GM12878 (cell line): ENCODE results near the gene DUSP8. TPM values are rescaled to one million over a fixed set of nuclear protein-coding genes. Genes with fewer than 3 reads are reported as not detected.

ENCODE experiments used
- BACH1 ChIP-seq: fragments of 450-650 bp; IDR thresholded peaks from 2 replicates; pipeline ENCODE4 v1.6.1; 2017; ENCODE audit warnings: mild to moderate bottlenecking, borderline replicate concordance
- BCL11A ChIP-seq: IDR thresholded peaks from 2 replicates; pipeline ENCODE4 v1.6.1; 2011; ENCODE audit warnings: low read depth, low read length
- BHLHE40 ChIP-seq, 2 experiments: fragments of 450-650 bp in 1 of 2; IDR thresholded peaks; 2 replicates each; pipeline ENCODE4 v1.6.1; 2011 to 2017; ENCODE audit warnings: low read depth in 2 of 2, borderline replicate concordance in 1 of 2, improper control_type of control experiment in 1 of 2, low read length in 1 of 2, mild to moderate bottlenecking in 1 of 2
- CBX3 ChIP-seq: fragments of 200-600 bp; sonication (generic); IDR thresholded peaks from 2 replicates; pipeline ENCODE4 v1.6.1; 2016; ENCODE audit warnings: low read depth, borderline replicate concordance
- CEBPB ChIP-seq, 2 experiments: fragments of 150-350 bp in 1 of 2; IDR thresholded peaks; 2 replicates each; pipeline ENCODE4 v1.6.1; 2012 to 2014; ENCODE audit warnings: low read depth in 2 of 2, low read length in 2 of 2, borderline replicate concordance in 1 of 2, inconsistent platforms in 1 of 2
- DPF2 ChIP-seq: fragments of 450-650 bp; IDR thresholded peaks from 2 replicates; pipeline ENCODE4 v1.6.1; 2017; ENCODE audit warnings: mild to moderate bottlenecking
- KAT2A ChIP-seq: conservative IDR thresholded peaks from 2 replicates; pipeline ENCODE4 v1.6.1; 2011; ENCODE audit warnings: low read depth, low read length; ENCODE audit not compliant: control insufficient read depth
- KDM1A ChIP-seq: fragments of 200-600 bp; sonication (generic); IDR thresholded peaks from 2 replicates; pipeline ENCODE4 v1.6.1; 2016; ENCODE audit warnings: borderline replicate concordance
- PAX8 ChIP-seq: fragments of 450-650 bp; IDR thresholded peaks from 2 replicates; pipeline ENCODE4 v1.6.1; 2017; ENCODE audit warnings: mild to moderate bottlenecking, moderate library complexity
- RFX5 ChIP-seq: IDR thresholded peaks from 2 replicates; pipeline ENCODE4 v1.6.1; 2011; ENCODE audit warnings: low read depth, low read length, improper control_type of control experiment
- RUNX3 ChIP-seq: IDR thresholded peaks from 2 replicates; pipeline ENCODE4 v1.6.1; 2012; ENCODE audit warnings: low read length, inconsistent platforms
- polyA plus RNA-seq, 11 experiments: library from polyadenylated mRNA; depleted of rRNA in 4 of 11; unstranded in 6 of 11; stranded (reverse) in 5 of 11; fragments of >200 nt; fragmentation: Nextera tagmentation in 4 of 11; fragmentation: Illumina TruSeq in 1 of 11; extraction: Ambion mirVana in 4 of 11; extraction: Trizol in 1 of 11; gene quantifications; 1 replicate in 1 of 11; 2 replicates in 10 of 11; pipeline versions ENCODE4 v1.2.1 to v1.2.3, GENCODE V29; 2011 to 2016; ENCODE audit warnings: inconsistent platforms in 2 of 11, missing spikeins in 2 of 11, low read depth in 1 of 11
- total RNA-seq, 4 experiments: library from RNA; depleted of rRNA in 3 of 4; stranded (reverse); fragments of >200 nt in 3 of 4; fragmentation: Illumina TruSeq in 1 of 4; extraction: Trizol in 1 of 4; gene quantifications; 2 replicates each; pipeline versions ENCODE4 v1.2.1 to v1.2.3, GENCODE V29; 2013 to 2021
- TF ChIP-seq, protein P1 (sequence below): IDR thresholded peaks from 2 replicates; pipeline ENCODE4 v1.6.1; 2012; ENCODE audit warnings: mild to moderate bottlenecking, low read depth, low read length
- TF ChIP-seq, protein P2 (sequence below): IDR thresholded peaks from 2 replicates; pipeline ENCODE4 v1.6.1; 2012; ENCODE audit warnings: low read depth, low read length, improper control_type of control experiment
- TF ChIP-seq, protein P3 (sequence below): fragments of 450-650 bp; IDR thresholded peaks from 2 replicates; pipeline ENCODE4 v1.6.1; 2017; ENCODE audit warnings: antibody characterized with exemption, mild to moderate bottlenecking, moderate library complexity
- TF ChIP-seq, protein P4 (sequence below): IDR thresholded peaks from 2 replicates; pipeline ENCODE4 v1.6.1; 2011; ENCODE audit warnings: borderline replicate concordance, low read depth, mild to moderate bottlenecking, moderate library complexity, low read length; ENCODE audit not compliant: insufficient read depth, poor library complexity, severe bottlenecking

The DUSP8 gene
- total and polyA plus RNA-seq, 10 of the 15 experiments (the other 5 are each of a cell fraction or from before 2014, with no cell fraction given): 0.04 to 1.7 (median 0.26) TPM; not detected in 6

DNA sequence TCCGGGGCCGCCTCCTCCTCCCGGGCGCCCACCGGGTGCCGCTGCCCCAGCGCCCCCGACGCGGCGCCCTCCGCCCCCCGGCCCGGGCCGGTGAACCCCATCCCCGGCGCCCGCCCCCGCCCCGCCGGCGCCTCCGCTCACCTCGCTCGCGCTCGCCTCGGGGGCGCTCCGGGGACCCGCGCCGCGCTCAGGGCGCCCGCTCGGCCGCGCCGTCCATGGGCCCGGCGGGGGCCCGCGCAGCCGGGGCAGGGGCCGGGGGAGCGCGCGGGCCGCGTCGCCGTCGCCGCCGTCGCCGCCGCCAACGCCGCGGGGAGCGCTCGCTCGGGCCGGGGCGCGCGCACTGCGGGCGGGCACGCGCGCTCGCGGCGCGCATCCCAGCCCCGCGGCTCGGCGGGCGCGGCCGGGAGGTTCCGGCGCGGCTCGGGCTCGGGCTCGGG is 293 bp downstream of the DUSP8 start (continued):
- TF ChIP-seq BACH1 (no peak), CBX3 (no peak), KDM1A (no peak), DPF2 (no peak), CEBPB (IDR thresholded peaks at IDR 0.05; ENCODE audit: borderline replicate concordance in 1 of 2, low read depth in 2 of 2, low read length in 2 of 2) (no peak), BHLHE40 (IDR thresholded peaks at IDR 0.05; ENCODE audit: borderline replicate concordance in 1 of 2, low read depth in 2 of 2, low read length in 1 of 2) (no peak), RUNX3 (no peak), KAT2A (no peak), RFX5 (no peak), PAX8 (no peak), BCL11A (no peak)
- TF ChIP-seq, protein P1, sequence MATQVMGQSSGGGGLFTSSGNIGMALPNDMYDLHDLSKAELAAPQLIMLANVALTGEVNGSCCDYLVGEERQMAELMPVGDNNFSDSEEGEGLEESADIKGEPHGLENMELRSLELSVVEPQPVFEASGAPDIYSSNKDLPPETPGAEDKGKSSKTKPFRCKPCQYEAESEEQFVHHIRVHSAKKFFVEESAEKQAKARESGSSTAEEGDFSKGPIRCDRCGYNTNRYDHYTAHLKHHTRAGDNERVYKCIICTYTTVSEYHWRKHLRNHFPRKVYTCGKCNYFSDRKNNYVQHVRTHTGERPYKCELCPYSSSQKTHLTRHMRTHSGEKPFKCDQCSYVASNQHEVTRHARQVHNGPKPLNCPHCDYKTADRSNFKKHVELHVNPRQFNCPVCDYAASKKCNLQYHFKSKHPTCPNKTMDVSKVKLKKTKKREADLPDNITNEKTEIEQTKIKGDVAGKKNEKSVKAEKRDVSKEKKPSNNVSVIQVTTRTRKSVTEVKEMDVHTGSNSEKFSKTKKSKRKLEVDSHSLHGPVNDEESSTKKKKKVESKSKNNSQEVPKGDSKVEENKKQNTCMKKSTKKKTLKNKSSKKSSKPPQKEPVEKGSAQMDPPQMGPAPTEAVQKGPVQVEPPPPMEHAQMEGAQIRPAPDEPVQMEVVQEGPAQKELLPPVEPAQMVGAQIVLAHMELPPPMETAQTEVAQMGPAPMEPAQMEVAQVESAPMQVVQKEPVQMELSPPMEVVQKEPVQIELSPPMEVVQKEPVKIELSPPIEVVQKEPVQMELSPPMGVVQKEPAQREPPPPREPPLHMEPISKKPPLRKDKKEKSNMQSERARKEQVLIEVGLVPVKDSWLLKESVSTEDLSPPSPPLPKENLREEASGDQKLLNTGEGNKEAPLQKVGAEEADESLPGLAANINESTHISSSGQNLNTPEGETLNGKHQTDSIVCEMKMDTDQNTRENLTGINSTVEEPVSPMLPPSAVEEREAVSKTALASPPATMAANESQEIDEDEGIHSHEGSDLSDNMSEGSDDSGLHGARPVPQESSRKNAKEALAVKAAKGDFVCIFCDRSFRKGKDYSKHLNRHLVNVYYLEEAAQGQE: no peak
- TF ChIP-seq, protein P2, sequence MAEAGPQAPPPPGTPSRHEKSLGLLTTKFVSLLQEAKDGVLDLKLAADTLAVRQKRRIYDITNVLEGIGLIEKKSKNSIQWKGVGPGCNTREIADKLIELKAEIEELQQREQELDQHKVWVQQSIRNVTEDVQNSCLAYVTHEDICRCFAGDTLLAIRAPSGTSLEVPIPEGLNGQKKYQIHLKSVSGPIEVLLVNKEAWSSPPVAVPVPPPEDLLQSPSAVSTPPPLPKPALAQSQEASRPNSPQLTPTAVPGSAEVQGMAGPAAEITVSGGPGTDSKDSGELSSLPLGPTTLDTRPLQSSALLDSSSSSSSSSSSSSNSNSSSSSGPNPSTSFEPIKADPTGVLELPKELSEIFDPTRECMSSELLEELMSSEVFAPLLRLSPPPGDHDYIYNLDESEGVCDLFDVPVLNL: no peak
- TF ChIP-seq, protein P3, sequence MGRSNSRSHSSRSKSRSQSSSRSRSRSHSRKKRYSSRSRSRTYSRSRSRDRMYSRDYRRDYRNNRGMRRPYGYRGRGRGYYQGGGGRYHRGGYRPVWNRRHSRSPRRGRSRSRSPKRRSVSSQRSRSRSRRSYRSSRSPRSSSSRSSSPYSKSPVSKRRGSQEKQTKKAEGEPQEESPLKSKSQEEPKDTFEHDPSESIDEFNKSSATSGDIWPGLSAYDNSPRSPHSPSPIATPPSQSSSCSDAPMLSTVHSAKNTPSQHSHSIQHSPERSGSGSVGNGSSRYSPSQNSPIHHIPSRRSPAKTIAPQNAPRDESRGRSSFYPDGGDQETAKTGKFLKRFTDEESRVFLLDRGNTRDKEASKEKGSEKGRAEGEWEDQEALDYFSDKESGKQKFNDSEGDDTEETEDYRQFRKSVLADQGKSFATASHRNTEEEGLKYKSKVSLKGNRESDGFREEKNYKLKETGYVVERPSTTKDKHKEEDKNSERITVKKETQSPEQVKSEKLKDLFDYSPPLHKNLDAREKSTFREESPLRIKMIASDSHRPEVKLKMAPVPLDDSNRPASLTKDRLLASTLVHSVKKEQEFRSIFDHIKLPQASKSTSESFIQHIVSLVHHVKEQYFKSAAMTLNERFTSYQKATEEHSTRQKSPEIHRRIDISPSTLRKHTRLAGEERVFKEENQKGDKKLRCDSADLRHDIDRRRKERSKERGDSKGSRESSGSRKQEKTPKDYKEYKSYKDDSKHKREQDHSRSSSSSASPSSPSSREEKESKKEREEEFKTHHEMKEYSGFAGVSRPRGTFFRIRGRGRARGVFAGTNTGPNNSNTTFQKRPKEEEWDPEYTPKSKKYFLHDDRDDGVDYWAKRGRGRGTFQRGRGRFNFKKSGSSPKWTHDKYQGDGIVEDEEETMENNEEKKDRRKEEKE: no peak
- TF ChIP-seq, protein P4, sequence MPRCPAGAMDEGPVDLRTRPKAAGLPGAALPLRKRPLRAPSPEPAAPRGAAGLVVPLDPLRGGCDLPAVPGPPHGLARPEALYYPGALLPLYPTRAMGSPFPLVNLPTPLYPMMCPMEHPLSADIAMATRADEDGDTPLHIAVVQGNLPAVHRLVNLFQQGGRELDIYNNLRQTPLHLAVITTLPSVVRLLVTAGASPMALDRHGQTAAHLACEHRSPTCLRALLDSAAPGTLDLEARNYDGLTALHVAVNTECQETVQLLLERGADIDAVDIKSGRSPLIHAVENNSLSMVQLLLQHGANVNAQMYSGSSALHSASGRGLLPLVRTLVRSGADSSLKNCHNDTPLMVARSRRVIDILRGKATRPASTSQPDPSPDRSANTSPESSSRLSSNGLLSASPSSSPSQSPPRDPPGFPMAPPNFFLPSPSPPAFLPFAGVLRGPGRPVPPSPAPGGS: no peak
